Parathyroid adenoma (tissue), 2 donors: ENCODE data around the gene RNF40.

Experiments
- H2AFZ ChIP-seq: fragments of 300-600 bp; sonication (generic); one replicate; pipeline ENCODE4 v1.7.0; 2017; ENCODE audit warnings: antibody characterized with exemption, mild to moderate bottlenecking
- H3K27ac ChIP-seq: fragments of 300-600 bp; sonication (generic); one replicate; pipeline ENCODE4 v1.7.0; 2017
- H3K27me3 ChIP-seq: fragments of 300-600 bp; sonication (generic); one replicate; pipeline ENCODE4 v1.7.0; 2017; ENCODE audit warnings: low read length; ENCODE audit not compliant: control insufficient read depth, insufficient read depth
- H3K36me3 ChIP-seq: fragments of 300-600 bp; sonication (generic); one replicate; pipeline ENCODE4 v1.7.0; 2017; ENCODE audit warnings: low read length; ENCODE audit not compliant: control insufficient read depth, insufficient read depth
- H3K4me1 ChIP-seq: fragments of 300-600 bp; sonication (generic); one replicate; pipeline ENCODE4 v1.7.0; 2017; ENCODE audit warnings: control low read depth
- H3K4me2 ChIP-seq: fragments of 300-600 bp; sonication (generic); one replicate; pipeline ENCODE4 v1.7.0; 2017; ENCODE audit warnings: low read length
- H3K4me3 ChIP-seq: fragments of 300-600 bp; sonication (generic); one replicate; pipeline ENCODE4 v1.7.0; 2017; ENCODE audit warnings: low read depth, low read length
- H3K79me2 ChIP-seq: fragments of 300-600 bp; sonication (generic); one replicate; pipeline ENCODE4 v1.7.0; 2017; ENCODE audit warnings: control low read depth
- H3K9ac ChIP-seq: fragments of 300-600 bp; sonication (generic); one replicate; pipeline ENCODE4 v1.7.0; 2017; ENCODE audit warnings: mild to moderate bottlenecking
- H3K9me3 ChIP-seq: fragments of 300-600 bp; sonication (generic); one replicate; pipeline ENCODE4 v1.7.0; 2017; ENCODE audit warnings: low read length; ENCODE audit not compliant: control insufficient read depth
- CTCF ChIP-seq: fragments of 300-600 bp; sonication (generic); IDR thresholded peaks from one replicate; pipeline ENCODE4 v1.7.0; 2017; ENCODE audit warnings: antibody characterized with exemption, mild to moderate bottlenecking
- donor health status: primary hyperparathyroidism.

The RNF40 gene

DNA sequence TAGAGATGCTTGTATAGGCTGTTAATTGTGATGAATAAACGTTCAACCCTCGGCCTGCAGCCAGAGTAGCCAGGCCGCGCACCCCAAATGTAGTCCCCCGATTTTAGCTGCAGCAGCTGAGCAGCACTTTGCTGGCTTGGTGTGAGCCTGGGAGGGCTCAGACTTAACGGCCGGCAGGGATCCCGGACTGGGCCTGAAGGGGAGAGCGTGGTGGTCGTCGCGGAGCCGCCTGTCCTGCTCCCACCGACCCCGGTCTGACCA lies 12.9 kb downstream of the RNF40 start:
- Histone ChIP-seq H3K9ac (no peak overlapping the region), H3K4me1 (peaks cover 31% of the 10 kb centered on the region), H3K79me2 (no peaks in the 10 kb centered on the region), H2AFZ (peak overlapping the region; percentile 82), H3K36me3 (no peaks in the 10 kb centered on the region), H3K27ac (peak overlapping the region; percentile 83), H3K4me3 (peak overlapping the region; percentile 69), H3K9me3 (no peaks in the 10 kb centered on the region), H3K27me3 (no peaks in the 10 kb centered on the region), H3K4me2 (peak overlapping the region; percentile 88)
- TF ChIP-seq CTCF: no peak

DNA sequence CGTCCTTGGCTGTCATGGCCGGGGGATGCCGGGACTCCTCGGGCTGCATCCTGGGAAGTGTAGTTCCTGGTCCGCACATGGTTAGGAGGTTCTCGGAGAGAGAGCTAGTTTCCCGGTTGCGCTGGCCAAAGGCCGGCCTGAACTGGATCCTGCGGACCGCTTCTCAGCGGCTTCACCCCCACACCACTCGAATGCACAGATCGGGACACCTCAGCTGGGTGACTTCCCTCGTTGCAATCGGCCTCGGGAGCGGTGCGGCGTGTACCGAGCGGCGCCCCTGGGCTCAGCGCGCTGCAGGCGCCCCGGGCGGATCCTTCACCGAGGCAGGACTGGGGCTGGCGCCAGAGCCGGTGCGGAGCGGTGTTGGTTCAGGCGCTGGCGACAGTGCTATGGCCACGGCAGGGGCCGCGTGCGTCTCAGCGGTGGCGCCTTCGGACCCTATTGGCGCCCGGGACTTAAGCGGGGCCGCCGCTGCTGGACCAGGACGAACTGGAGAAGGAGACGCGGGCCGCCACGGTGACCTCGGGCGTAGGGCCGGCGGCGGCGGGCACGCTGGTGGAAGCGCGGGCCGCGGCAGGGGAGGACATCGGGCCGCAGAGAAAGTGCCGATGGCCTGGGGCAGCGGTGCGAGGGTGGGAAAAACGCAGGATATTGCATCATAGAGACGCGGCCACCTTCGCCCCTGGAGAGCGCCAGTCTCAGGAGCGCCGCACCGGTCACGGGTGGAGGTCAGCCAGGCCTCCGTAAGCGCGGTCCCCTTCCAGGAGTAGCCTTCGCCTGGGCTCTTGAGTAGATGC lies 13.5 kb downstream of the RNF40 start:
- no peaks in the 10 kb centered on the region for H3K79me2 ChIP-seq
- peak overlapping the region; percentile 16 for H3K9ac ChIP-seq
- no peak for TF ChIP-seq CTCF
- no peaks in the 10 kb centered on the region for H3K9me3 ChIP-seq
- H3K4me3 ChIP-seq: peak overlapping the region; percentile 69
- peak overlapping the region; percentile 83 for H3K27ac ChIP-seq
- no peaks in the 10 kb centered on the region for H3K36me3 ChIP-seq
- peak overlapping the region; percentile 88 for H3K4me2 ChIP-seq
- peak overlapping the region; percentile 82 for H2AFZ ChIP-seq
- H3K27me3 ChIP-seq: no peaks in the 10 kb centered on the region
- peaks cover 31% of the 10 kb centered on the region for H3K4me1 ChIP-seq

GRCh38 chr16:30777591-30778297 lies 15.6 kb downstream of the RNF40 start:
- no peaks in the 10 kb centered on the region for H3K79me2 ChIP-seq
- peak overlapping the region; percentile 45 for H3K4me2 ChIP-seq
- no peak overlapping the region for H3K9ac ChIP-seq
- H3K36me3 ChIP-seq: no peaks in the 10 kb centered on the region
- peak; percentile 49 for TF ChIP-seq CTCF
- no peaks in the 10 kb centered on the region for H3K9me3 ChIP-seq
- no peak overlapping the region for H3K4me3 ChIP-seq
- peak overlapping the region; percentile 84 for H3K27ac ChIP-seq
- no peaks in the 10 kb centered on the region for H3K27me3 ChIP-seq
- peak overlapping the region; percentile 5 for H2AFZ ChIP-seq
- peaks cover 31% of the 10 kb centered on the region for H3K4me1 ChIP-seq

- Histone ChIP-seq H3K36me3 (no peaks in the 10 kb centered on the region), H3K9ac (no peak overlapping the region), H3K9me3 (no peaks in the 10 kb centered on the region), H2AFZ (no peak overlapping the region), H3K27me3 (no peaks in the 10 kb centered on the region), H3K4me3 (no peak overlapping the region), H3K27ac (peak overlapping the region; percentile 84), H3K4me1 (peaks cover 31% of the 10 kb centered on the region), H3K79me2 (no peaks in the 10 kb centered on the region), H3K4me2 (no peak overlapping the region)
- TF ChIP-seq CTCF: no peak
Measured at GRCh38 chr16:30778549-30779244, 16.6 kb downstream of the RNF40 start.
